ENCODE data around the gene NDC80.

The NDC80 gene

GRCh38 chr18:2597639-2598038 lies 26.3 kb downstream of the NDC80 start:
- ChIA-PET CTCF (no interaction called here), POLR2A (no interaction called here)
- TF ChIP-seq CTCF (IDR thresholded peaks at IDR 0.05; ENCODE audit: insufficient read depth, low read length, missing control alignments), result no peak
- no peak for DNase-seq (ENCODE audit: low read depth, low spot score)
- no peak overlapping the region for H3K4me3 ChIP-seq (ENCODE audit: low read depth, low read length)

GRCh38 chr18:2602844-2603243 lies 31.5 kb downstream of the NDC80 start:
- POLR2A ChIA-PET, result no interaction called here

GRCh38 chr18:2606335-2606734 lies 35.0 kb downstream of the NDC80 start:
- POLR2A ChIA-PET, result interaction anchor here (0.6 kb wide), 1 partner anchor 317 kb away, joined by 5 read pairs; no protein-coding TSS in a partner anchor
- CTCF ChIA-PET, result interaction anchor here (1.3 kb wide), 1 partner anchor 15 kb away, joined by 3 read pairs; no protein-coding TSS in a partner anchor
- TF ChIP-seq CTCF (IDR thresholded peaks at IDR 0.05; ENCODE audit: insufficient read depth, low read length, missing control alignments), result no peak
- DNase-seq (ENCODE audit: low read depth, low spot score), result no peak
- no peak overlapping the region for H3K4me3 ChIP-seq (ENCODE audit: low read depth, low read length)

More at GRCh38 chr18:2602844-2603243, 31.5 kb downstream of the NDC80 start:
- CTCF ChIA-PET, result no interaction called here
- DNase-seq (ENCODE audit: low read depth, low spot score), result no peak
- no peak for TF ChIP-seq CTCF (IDR thresholded peaks at IDR 0.05; ENCODE audit: insufficient read depth, low read length, missing control alignments)
- H3K4me3 ChIP-seq (ENCODE audit: low read depth, low read length), result no peak overlapping the region

- DNase-seq (ENCODE audit: low read depth, low spot score), result no peak
- TF ChIP-seq CTCF (IDR thresholded peaks at IDR 0.05; ENCODE audit: insufficient read depth, low read length, missing control alignments), result no peak
- ChIA-PET CTCF (interaction anchor here (1.2 kb wide), 1 partner anchor 10 kb away, joined by 4 read pairs; no protein-coding TSS in a partner anchor), POLR2A (no interaction called here)
- no peak overlapping the region for H3K4me3 ChIP-seq (ENCODE audit: low read depth, low read length)
Observed at GRCh38 chr18:2609604-2610003, 38.2 kb downstream of the NDC80 start.

- POLR2A ChIA-PET, result no interaction called here
- no peak for DNase-seq (ENCODE audit: low read depth, low spot score)
- CTCF ChIA-PET, result no interaction called here
- no peak for TF ChIP-seq CTCF (IDR thresholded peaks at IDR 0.05; ENCODE audit: insufficient read depth, low read length, missing control alignments)
- H3K4me3 ChIP-seq (ENCODE audit: low read depth, low read length), result no peak overlapping the region
Observed at GRCh38 chr18:2610549-2610948, 39.2 kb downstream of the NDC80 start.

GRCh38 chr18:2612996-2613395 lies 41.6 kb downstream of the NDC80 start:
- DNase-seq (ENCODE audit: low read depth, low spot score), result no peak
- ChIA-PET CTCF (no interaction called here), POLR2A (no interaction called here)
- H3K4me3 ChIP-seq (ENCODE audit: low read depth, low read length), result no peak overlapping the region
- TF ChIP-seq CTCF (IDR thresholded peaks at IDR 0.05; ENCODE audit: insufficient read depth, low read length, missing control alignments), result no peak
